ENCODE results near the gene GPR15LG. TPM values are rescaled to one million over a fixed set of nuclear protein-coding genes. Genes with fewer than 3 reads are reported as not detected.

The GPR15LG gene
- total RNA-seq, 1 experiment from 2014 or later = not detected

GRCh38 chr10:84230359-84230758, 56.8 kb downstream of the GPR15LG start:
- intact Hi-C loops (cut with micrococcal nuclease) = no loop called here
- TF ChIP-seq EZH2 (IDR thresholded peaks at IDR 0.05) (no peak), POLR2AphosphoS5 (IDR thresholded peaks at IDR 0.05; ENCODE audit: low read depth, low read length) (no peak), FOSL1 (IDR thresholded peaks at IDR 0.05; ENCODE audit: low read depth) (no peak), JUND (IDR thresholded peaks at IDR 0.05) (no peak), CTCF (IDR thresholded peaks at IDR 0.05 in 2 of 3, conservative IDR thresholded peaks at IDR 0.05 in 1 of 3; ENCODE audit: borderline replicate concordance in 1 of 3, insufficient read depth in 1 of 3, low read depth in 2 of 3, low read length in 2 of 3) (no peak), SRF (IDR thresholded peaks at IDR 0.05; ENCODE audit: low read depth) (no peak), EGR1 (IDR thresholded peaks at IDR 0.05; ENCODE audit: low read depth) (no peak), ATF3 (IDR thresholded peaks at IDR 0.05) (no peak), POLR2A (IDR thresholded peaks at IDR 0.05; ENCODE audit: borderline replicate concordance, extremely low read depth, insufficient read depth, insufficient read length) (no peak), ZNF274 (IDR thresholded peaks at IDR 0.05; ENCODE audit: low read depth, low read length) (no peak), ZBTB33 (IDR thresholded peaks at IDR 0.05; ENCODE audit: extremely low read depth, insufficient replicate concordance, low read length) (no peak), CEBPB (IDR thresholded peaks at IDR 0.05; ENCODE audit: low read depth) (no peak), SP1 (IDR thresholded peaks at IDR 0.05; ENCODE audit: low read depth) (no peak), SIN3A (IDR thresholded peaks at IDR 0.05; ENCODE audit: low read depth) (no peak), ELF1 (IDR thresholded peaks at IDR 0.05; ENCODE audit: borderline replicate concordance, low read depth) (no peak)
- H3K9me2 ChIP-seq (ENCODE audit: insufficient read depth) = no peaks in the 10 kb centered on the region
- H3K4me1 ChIP-seq (ENCODE audit: control insufficient read depth in 1 of 2, insufficient read depth in 2 of 2, low read length in 2 of 2) = no peaks in the 10 kb centered on the region
- RAD21 ChIA-PET (ENCODE audit: low non-redundant PET in 1 of 2, low total read pairs in 2 of 2, uncharacterized antibody in 2 of 2, unreplicated experiment in 2 of 2) = no interaction called here
- CTCF ChIA-PET = no interaction called here
- no TSS peak for BruUV-seq (replicated peaks)
- H3K79me2 ChIP-seq (ENCODE audit: insufficient read depth, low read length) = no peaks in the 10 kb centered on the region
- H3K4me3 ChIP-seq (replicated peaks in 1 of 2; ENCODE audit: low read depth in 1 of 2, low read length in 2 of 2) = no peak overlapping the region
- H3K9me3 ChIP-seq (ENCODE audit: control insufficient read depth in 1 of 2, insufficient read depth in 1 of 2, low read depth in 1 of 2, low read length in 2 of 2) = no peaks in the 10 kb centered on the region
- no peak overlapping the region for H2AFZ ChIP-seq (ENCODE audit: low read depth, low read length, poor library complexity, severe bottlenecking)
- no peaks in the 10 kb centered on the region for H3K36me3 ChIP-seq (ENCODE audit: control insufficient read depth in 1 of 2, insufficient read depth in 2 of 2, low read length in 2 of 2)
- no peak overlapping the region for H3K9ac ChIP-seq (ENCODE audit: low read length)
- no peaks in the 10 kb centered on the region for H4K20me1 ChIP-seq (ENCODE audit: insufficient read depth)
- H3K27me3 ChIP-seq (ENCODE audit: insufficient read depth, low read length) = peaks cover 29% of the 10 kb centered on the region
- POLR2A ChIA-PET = no interaction called here
- DNase-seq (ENCODE audit: low read depth, low spot score) (no peak), ATAC-seq (no peak)
- H3K27ac ChIP-seq (ENCODE audit: low read depth, low read length) = no peak overlapping the region
- H3K4me2 ChIP-seq (ENCODE audit: low read length) = no peak overlapping the region
